GM18868 (cell line): ENCODE data around the gene GRAMD1A.
"Not testable (repeated sequence)": the region's sequence is repeated elsewhere in the genome, so short reads cannot be mapped to it uniquely, and the experiment has no call there.

Source experiments
- ATAC-seq: cut with Tn5 transposase; IDR thresholded peaks from one replicate; pipeline ENCODE4 v1.9.1; 2021; ENCODE audit warnings: mild to moderate bottlenecking, moderate library complexity; ENCODE audit not compliant: unreplicated experiment

GRAMD1A gene

DNA sequence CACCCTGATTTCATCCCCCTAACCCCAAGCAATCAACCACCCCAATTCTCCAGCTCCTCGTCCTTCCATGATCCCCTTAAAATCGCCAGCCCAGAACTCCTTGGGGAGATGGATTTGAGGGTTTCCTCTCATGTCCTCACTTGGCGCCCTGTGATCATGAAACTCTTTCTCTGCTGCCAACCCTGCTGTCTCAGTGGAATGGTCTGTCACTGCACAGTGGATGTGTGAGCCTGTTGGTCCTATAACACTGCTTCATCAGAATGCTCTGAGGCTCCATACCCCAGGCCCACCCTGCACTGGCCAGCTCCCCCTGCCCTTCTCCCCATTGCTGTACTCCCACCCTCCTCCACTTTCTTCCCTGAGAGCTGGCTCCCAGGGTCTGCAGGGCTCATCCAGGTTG, 23.5 kb upstream of the GRAMD1A start:
- ATAC-seq, result no peak

GRCh38 chr19:34979819-34980640, 20.1 kb upstream of the GRAMD1A start:
- ATAC-seq, result no peak

DNA sequence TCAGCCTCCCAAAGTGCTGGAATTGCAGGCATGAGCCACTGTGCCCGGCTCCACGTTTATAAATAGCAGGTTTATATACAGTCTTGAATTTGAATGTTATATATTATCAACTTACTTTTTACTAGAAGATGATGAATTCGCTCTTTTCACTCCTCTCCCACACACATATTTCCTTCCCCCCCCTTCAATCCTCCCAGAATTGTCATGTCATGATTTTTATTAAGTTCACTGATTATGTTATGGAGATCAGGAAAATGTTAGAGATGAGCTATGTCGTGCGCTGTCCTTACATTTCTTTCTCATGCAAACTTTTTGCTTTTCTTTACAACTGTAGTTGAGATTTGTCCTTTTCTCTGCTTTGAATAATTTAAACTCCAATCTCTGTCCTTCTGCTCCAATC, 17.8 kb upstream of the GRAMD1A start:
- ATAC-seq, result no peak

GRCh38 chr19:34983786-34984185, 16.3 kb upstream of the GRAMD1A start:
- no peak for ATAC-seq

DNA sequence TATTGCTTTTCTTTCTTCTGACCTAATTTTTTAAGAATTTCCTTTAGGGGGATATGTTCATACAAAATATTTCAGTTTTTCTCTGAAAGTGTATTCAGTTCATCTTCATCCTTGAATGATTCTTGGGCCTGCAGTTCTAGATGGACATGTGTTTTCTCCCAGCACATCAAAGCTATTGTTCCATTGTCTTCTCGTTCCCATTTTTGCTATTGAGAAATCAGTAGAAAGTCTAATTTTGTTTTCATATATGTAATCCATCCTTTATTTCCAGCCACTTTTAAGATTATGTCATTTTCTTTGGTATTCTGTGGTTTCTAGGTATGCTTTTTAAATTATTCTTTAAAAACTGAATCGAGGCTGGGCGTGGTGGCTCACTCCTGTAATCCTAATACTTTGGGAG, 15.8 kb upstream of the GRAMD1A start:
- no peak for ATAC-seq

DNA sequence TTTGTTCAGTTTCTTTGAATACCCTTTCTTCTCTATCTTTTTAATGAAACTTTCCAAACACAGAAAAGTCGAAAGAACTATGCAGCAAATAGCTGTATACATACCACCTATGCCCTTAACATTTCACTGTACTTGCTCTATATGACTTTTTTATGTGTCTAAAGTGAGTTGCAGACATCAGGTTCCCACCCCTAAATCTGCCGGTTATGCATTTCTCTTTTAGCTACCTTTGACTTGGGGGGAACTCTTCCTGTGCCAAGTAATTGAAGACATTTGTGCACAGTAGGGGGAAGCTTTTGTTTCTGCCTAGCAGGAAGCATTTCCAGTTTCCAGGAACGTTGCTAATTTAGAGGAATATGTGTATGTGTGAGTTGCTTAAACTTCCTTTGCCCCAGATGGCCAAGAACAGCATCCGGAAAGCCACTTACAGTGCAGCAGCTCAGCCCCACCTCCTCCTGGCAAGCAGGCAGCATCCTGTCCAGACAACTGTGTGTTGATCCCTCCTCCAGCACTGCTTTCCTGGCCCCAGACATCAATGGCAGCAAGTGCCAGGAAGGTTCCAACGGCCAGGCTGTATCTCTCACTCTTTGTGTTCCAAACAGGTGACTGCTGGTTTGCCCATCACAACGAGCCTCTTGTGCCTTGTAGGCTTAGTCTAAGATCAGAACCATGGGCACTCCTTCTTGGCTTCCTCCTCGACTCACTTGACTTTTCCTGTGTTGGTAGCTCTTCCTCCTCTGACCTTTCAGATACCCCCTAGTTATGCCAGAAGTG, 14.7 kb upstream of the GRAMD1A start:
- ATAC-seq, result no peak

DNA sequence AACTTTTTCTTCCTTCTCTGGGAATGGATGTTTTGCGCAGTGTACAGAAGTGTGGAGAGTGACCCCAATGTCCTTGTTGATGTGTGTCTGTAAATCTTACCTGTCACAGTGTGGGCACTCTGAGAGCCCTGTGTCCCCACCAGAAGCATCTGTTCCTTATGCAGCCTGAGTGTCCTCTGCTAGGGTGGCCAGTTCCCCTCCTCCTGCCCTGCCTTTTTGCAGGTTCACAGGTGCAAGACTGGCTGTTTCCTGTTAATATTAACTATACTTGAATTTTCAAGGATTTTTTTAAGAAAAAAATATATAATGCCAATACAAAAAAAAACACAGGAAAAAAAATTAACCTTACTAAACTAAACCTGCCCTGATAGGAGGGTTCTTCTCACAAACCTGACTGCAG, 12.0 kb upstream of the GRAMD1A start:
- ATAC-seq, result no peak

- ATAC-seq, result no peak
Measured at GRCh38 chr19:34989298-34989697, 10.8 kb upstream of the GRAMD1A start.

DNA sequence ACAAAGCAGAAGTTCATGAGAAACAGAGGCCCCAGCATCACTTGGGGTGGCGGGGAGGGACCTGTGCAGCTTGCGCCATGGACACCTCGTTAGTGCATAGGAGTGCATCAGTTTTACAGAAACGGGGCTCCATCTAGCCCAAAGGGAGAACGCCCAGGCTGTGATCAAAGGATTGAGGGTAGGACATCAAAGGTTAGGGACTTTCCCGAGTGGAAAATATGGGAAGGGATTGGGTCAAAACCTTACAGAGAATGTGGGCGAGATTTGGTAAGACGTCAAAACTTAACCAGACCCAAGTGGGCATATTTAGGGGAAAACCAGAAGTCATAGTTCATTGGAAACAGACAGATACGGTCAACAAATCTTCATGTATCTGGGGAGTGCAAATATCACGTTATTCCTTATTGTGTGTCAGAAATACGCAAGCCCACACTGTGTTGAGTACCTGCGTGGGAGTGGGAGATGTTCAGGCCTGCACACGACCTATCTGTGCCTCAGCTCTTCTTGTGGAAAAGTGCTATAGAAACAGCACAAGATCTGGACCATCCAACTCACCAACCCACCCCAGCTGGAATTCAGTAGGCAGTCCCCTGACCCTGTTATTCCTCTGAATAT, 9.4 kb upstream of the GRAMD1A start:
- no peak for ATAC-seq

DNA sequence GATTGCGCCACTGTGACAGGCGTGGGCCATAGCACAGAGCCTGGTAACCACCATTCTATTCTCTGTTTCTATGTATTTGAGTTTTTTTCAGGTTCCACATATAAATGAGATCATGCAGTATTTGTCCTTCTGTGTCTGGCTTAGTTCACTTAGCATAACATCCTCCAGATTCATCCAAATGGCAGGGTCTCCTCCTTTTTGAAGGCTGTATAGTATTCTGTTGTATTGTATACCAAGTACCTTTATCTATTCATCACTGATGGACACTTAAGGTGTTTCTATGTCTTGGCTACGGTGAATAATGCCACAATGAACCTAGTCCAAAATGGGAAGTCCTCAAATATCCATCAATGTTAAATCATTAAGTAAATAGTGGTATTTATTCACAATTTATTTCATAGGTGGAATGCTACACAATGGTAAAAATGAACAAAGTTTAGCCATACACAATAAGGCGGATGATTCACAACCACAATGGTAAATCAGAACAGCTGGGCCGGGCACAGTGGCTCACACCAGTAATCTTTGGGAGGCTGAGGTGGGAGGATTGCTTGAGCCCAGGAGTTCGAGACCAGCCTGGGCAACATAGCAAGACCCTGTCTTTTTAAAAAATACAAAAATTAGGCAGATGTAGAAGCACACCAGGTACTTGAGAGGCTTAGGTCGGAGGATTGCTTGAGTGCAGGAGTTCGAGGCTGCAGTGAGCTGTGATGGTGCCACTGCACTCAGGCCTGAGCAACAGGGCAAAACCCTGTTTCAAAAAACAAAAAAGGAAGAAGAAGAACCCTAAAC, 8.4 kb upstream of the GRAMD1A start:
- no peak for ATAC-seq

- not testable (repeated sequence) for ATAC-seq
Measured at GRCh38 chr19:34992582-34992981, 7.5 kb upstream of the GRAMD1A start.

GRCh38 chr19:34994286-34994642, 5.9 kb upstream of the GRAMD1A start:
- ATAC-seq, result no peak

- ATAC-seq, result no peak
Measured at GRCh38 chr19:34994643-34995541, 5.2 kb upstream of the GRAMD1A start.

DNA sequence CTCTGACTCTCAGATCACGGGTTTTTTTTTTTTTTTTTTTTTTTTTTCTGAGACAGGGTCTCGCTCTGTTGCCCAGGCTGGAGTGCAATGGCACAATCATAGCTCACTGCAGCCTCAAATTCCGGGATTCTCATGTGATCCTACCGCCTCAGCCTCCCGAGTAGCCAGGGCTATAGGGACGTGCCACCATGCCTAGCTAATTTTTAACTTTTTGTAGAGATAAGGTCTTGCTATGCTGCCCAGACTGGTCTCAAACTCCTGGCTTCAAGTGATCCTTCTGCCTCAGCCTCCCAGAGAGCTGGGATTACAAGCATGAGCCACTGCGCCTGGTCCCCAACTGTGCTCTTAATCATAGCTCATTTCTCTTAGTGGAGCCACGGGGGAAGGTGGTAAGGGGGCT, 4.6 kb upstream of the GRAMD1A start:
- no peak for ATAC-seq

GRCh38 chr19:34997071-34997617, 3.0 kb upstream of the GRAMD1A start:
- no peak for ATAC-seq

- ATAC-seq, result not testable (repeated sequence)
Measured at GRCh38 chr19:34998224-34998623, 1.9 kb upstream of the GRAMD1A start.

DNA sequence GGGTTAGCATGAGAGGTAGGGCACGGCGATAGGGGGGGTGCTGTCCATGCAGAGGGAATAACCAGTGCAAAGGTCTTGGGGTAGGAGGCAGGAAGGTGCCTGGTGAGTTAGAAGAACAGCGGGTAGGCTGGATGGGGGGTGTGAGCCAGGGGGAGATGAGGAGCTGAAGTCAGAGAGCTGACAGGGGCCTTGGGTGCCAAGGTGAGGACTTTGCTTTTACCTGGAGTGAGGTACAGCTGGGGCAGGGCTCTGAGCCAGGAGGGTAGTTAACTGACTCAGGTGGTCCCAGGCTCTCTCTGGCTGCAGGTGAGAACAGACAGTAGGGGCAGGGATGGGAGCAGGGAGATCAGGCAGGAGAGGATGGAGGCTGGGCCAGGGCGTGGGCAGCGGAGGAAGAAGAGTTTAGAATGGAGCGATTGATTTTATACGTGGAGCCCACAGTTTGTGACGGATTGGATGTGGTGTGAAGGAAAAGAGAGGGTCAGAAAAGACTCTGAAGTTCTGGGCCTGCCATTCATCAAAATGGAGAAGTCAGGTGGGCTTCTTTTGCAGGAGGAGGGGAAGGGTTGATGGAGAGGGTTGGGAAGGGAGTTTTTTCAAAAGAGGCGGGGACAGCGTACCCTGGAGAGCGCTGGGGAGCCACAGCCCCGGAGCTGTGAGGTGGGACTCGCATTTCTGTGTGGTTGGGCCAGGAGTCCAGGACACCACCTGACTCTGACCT, 1.2 kb upstream of the GRAMD1A start:
- no peak for ATAC-seq

- ATAC-seq, result no peak
Measured at GRCh38 chr19:35000338-35000646, 169 bp downstream of the GRAMD1A start.
